8988T (cell line): Measurements from ENCODE around the gene KCNE1.
"Not testable (repeated sequence)": the region's sequence is repeated elsewhere in the genome, so short reads cannot be mapped to it uniquely, and the experiment has no call there.

Source experiments
- DNase-seq: peaks from one replicate; pipeline ENCODE4 v3.0.0; 2011

KCNE1 gene

GRCh38 chr21:34510148-34511142 is 1.6 kb downstream of the KCNE1 start:
- peak; percentile 53 for DNase-seq

- no peak for DNase-seq
Observed at GRCh38 chr21:34509151-34509550, 2.9 kb downstream of the KCNE1 start.

GRCh38 chr21:34504595-34504994 is 7.4 kb downstream of the KCNE1 start:
- DNase-seq = no peak

- DNase-seq = no peak
Observed at GRCh38 chr21:34502480-34503106, 9.4 kb downstream of the KCNE1 start.

GRCh38 chr21:34501716-34502115 is 10.3 kb downstream of the KCNE1 start:
- DNase-seq = no peak

GRCh38 chr21:34500191-34500590 is 11.8 kb downstream of the KCNE1 start:
- DNase-seq = no peak

GRCh38 chr21:34499116-34499515 is 12.9 kb downstream of the KCNE1 start:
- DNase-seq = no peak

GRCh38 chr21:34498623-34499022 is 13.4 kb downstream of the KCNE1 start:
- DNase-seq = no peak

- DNase-seq = not testable (repeated sequence)
Observed at GRCh38 chr21:34483854-34484253, 28.2 kb downstream of the KCNE1 start.

- DNase-seq = not testable (repeated sequence)
Observed at GRCh38 chr21:34483435-34483834, 28.6 kb downstream of the KCNE1 start.

GRCh38 chr21:34467333-34467732 is 44.7 kb downstream of the KCNE1 start:
- DNase-seq = not testable (repeated sequence)

GRCh38 chr21:34459426-34459825 is 52.6 kb downstream of the KCNE1 start:
- DNase-seq = not testable (repeated sequence)

GRCh38 chr21:34458266-34458665 is 53.7 kb downstream of the KCNE1 start:
- DNase-seq = not testable (repeated sequence)

GRCh38 chr21:34456180-34456579 is 55.8 kb downstream of the KCNE1 start:
- DNase-seq = not testable (repeated sequence)

GRCh38 chr21:34455628-34456027 is 56.4 kb downstream of the KCNE1 start:
- DNase-seq = not testable (repeated sequence)

- DNase-seq = not testable (repeated sequence)
Observed at GRCh38 chr21:34447018-34447417, 65.0 kb downstream of the KCNE1 start.

- not testable (repeated sequence) for DNase-seq
Observed at GRCh38 chr21:34443486-34443885, 68.5 kb downstream of the KCNE1 start.

GRCh38 chr21:34429710-34430109 is 82.3 kb downstream of the KCNE1 start:
- DNase-seq = not testable (repeated sequence)

- not testable (repeated sequence) for DNase-seq
Observed at GRCh38 chr21:34428441-34428840, 83.6 kb downstream of the KCNE1 start.

GRCh38 chr21:34427339-34427738 is 84.7 kb downstream of the KCNE1 start:
- DNase-seq = not testable (repeated sequence)

GRCh38 chr21:34423805-34424204 is 88.2 kb downstream of the KCNE1 start, which contains the start of gene SMIM34:
TSS of gene SMIM34 (minus strand) at chr21:34423951. CDS start at chr21:34423839, 112 bp downstream.
- DNase-seq = not testable (repeated sequence)

GRCh38 chr21:34417448-34418077 is 94.4 kb downstream of the KCNE1 start:
- DNase-seq = not testable (repeated sequence)

- DNase-seq = not testable (repeated sequence)
Observed at GRCh38 chr21:34407294-34407693, 104.7 kb downstream of the KCNE1 start.
